ENCODE results near the gene ASCL2.
A peak's percentile ranks its signal among the peaks of the same experiment; 100 is the strongest.

The ASCL2 gene

GRCh38 chr11:2311353-2312133 is 41.2 kb upstream of the ASCL2 start:
- DNase-seq (ENCODE audit: low spot score in 2 of 2) (no peak), ATAC-seq (no peak)
- H3K9me3 Mint-ChIP-seq, result no peaks in the 10 kb centered on the region
- H3K4me3 Mint-ChIP-seq, result no peak overlapping the region
- H3K4me1 Mint-ChIP-seq, result peaks cover 22% of the 10 kb centered on the region
- H3K36me3 Mint-ChIP-seq, result no peaks in the 10 kb centered on the region
- peak overlapping the region; percentile 6 for H3K27ac Mint-ChIP-seq

- Mint-ChIP-seq H3K36me3 (no peaks in the 10 kb centered on the region), H3K4me3 (no peak overlapping the region), H3K9me3 (no peaks in the 10 kb centered on the region), H3K4me1 (peaks cover 28% of the 10 kb centered on the region), H3K27ac (peak overlapping the region; percentile 6)
- DNase-seq (ENCODE audit: low spot score in 2 of 2), result no peak
- ATAC-seq, result no peak
Observed at GRCh38 chr11:2310786-2311352, 40.5 kb upstream of the ASCL2 start.

GRCh38 chr11:2310073-2310785 is 39.8 kb upstream of the ASCL2 start:
- Mint-ChIP-seq H3K4me3 (no peak overlapping the region), H3K36me3 (no peaks in the 10 kb centered on the region), H3K4me1 (peaks cover 34% of the 10 kb centered on the region), H3K9me3 (no peaks in the 10 kb centered on the region), H3K27ac (peak overlapping the region; percentile 6)
- no peak for ATAC-seq
- DNase-seq (ENCODE audit: low spot score in 2 of 2), result no peak

- DNase-seq (ENCODE audit: low spot score in 2 of 2) (no peak), ATAC-seq (no peak)
- Mint-ChIP-seq H3K9me3 (no peaks in the 10 kb centered on the region), H3K4me1 (peaks cover 42% of the 10 kb centered on the region), H3K4me3 (no peak overlapping the region), H3K27ac (peak overlapping the region; percentile 6), H3K36me3 (no peaks in the 10 kb centered on the region)
Observed at GRCh38 chr11:2309251-2310072, 39.1 kb upstream of the ASCL2 start.

- DNase-seq (ENCODE audit: low spot score in 2 of 2) (no peak), ATAC-seq (no peak)
- Mint-ChIP-seq H3K27ac (no peak overlapping the region), H3K4me1 (peaks cover 49% of the 10 kb centered on the region), H3K36me3 (no peaks in the 10 kb centered on the region), H3K4me3 (no peak overlapping the region), H3K9me3 (no peaks in the 10 kb centered on the region)
Observed at GRCh38 chr11:2308713-2309112, 38.3 kb upstream of the ASCL2 start.

- ATAC-seq (no peak), DNase-seq (ENCODE audit: low spot score in 2 of 2) (no peak)
- H3K27ac Mint-ChIP-seq, result peak overlapping the region; percentile 98
- no peaks in the 10 kb centered on the region for H3K9me3 Mint-ChIP-seq
- H3K4me1 Mint-ChIP-seq, result peaks cover 52% of the 10 kb centered on the region
- H3K4me3 Mint-ChIP-seq, result peak overlapping the region; percentile 89
- no peaks in the 10 kb centered on the region for H3K36me3 Mint-ChIP-seq
Observed at GRCh38 chr11:2307501-2308331, 37.3 kb upstream of the ASCL2 start.

- Mint-ChIP-seq H3K4me3 (peak overlapping the region; percentile 89), H3K36me3 (no peaks in the 10 kb centered on the region), H3K9me3 (no peaks in the 10 kb centered on the region), H3K4me1 (peaks cover 60% of the 10 kb centered on the region), H3K27ac (peak overlapping the region; percentile 98)
- ATAC-seq (no peak), DNase-seq (ENCODE audit: low spot score in 2 of 2) (no peak)
Observed at GRCh38 chr11:2306877-2307500, 36.6 kb upstream of the ASCL2 start.

GRCh38 chr11:2306452-2306823 is 36.0 kb upstream of the ASCL2 start:
- no peaks in the 10 kb centered on the region for H3K36me3 Mint-ChIP-seq
- ATAC-seq, result no peak
- H3K27ac Mint-ChIP-seq, result peak overlapping the region; percentile 98
- peak overlapping the region; percentile 89 for H3K4me3 Mint-ChIP-seq
- DNase-seq (ENCODE audit: low spot score in 2 of 2), result no peak
- peaks cover 61% of the 10 kb centered on the region for H3K4me1 Mint-ChIP-seq
- H3K9me3 Mint-ChIP-seq, result no peaks in the 10 kb centered on the region

GRCh38 chr11:2305788-2306451 is 35.5 kb upstream of the ASCL2 start:
- peak overlapping the region; percentile 98 for H3K27ac Mint-ChIP-seq
- H3K36me3 Mint-ChIP-seq, result no peaks in the 10 kb centered on the region
- peak in 1 of 2 donors; percentile 63 for DNase-seq (ENCODE audit: low spot score in 2 of 2)
- peak; percentile 0 for ATAC-seq
- H3K9me3 Mint-ChIP-seq, result no peaks in the 10 kb centered on the region
- H3K4me1 Mint-ChIP-seq, result peaks cover 64% of the 10 kb centered on the region
- peak overlapping the region; percentile 89 for H3K4me3 Mint-ChIP-seq

- H3K27ac Mint-ChIP-seq, result peak overlapping the region; percentile 98
- ATAC-seq, result peak; percentile 59
- no peaks in the 10 kb centered on the region for H3K9me3 Mint-ChIP-seq
Observed at GRCh38 chr11:2305140-2305778, 34.9 kb upstream of the ASCL2 start.

GRCh38 chr11:2304506-2305139 is 34.2 kb upstream of the ASCL2 start:
- peaks cover 73% of the 10 kb centered on the region for H3K4me1 Mint-ChIP-seq
- peak overlapping the region; percentile 89 for H3K4me3 Mint-ChIP-seq

More at GRCh38 chr11:2305140-2305778, 34.9 kb upstream of the ASCL2 start:
- Mint-ChIP-seq H3K36me3 (no peaks in the 10 kb centered on the region), H3K4me1 (peaks cover 70% of the 10 kb centered on the region), H3K4me3 (peak overlapping the region; percentile 89)
- DNase-seq (ENCODE audit: low spot score in 2 of 2), result peak; percentile 89 to 95

GRCh38 chr11:2303627-2304505 is 33.5 kb upstream of the ASCL2 start:
- DNase-seq (ENCODE audit: low spot score in 2 of 2), result no peak
- H3K4me3 Mint-ChIP-seq, result peak overlapping the region; percentile 89

More at GRCh38 chr11:2304506-2305139, 34.2 kb upstream of the ASCL2 start:
- Mint-ChIP-seq H3K9me3 (no peaks in the 10 kb centered on the region), H3K36me3 (no peaks in the 10 kb centered on the region), H3K27ac (peak overlapping the region; percentile 98)
- DNase-seq (ENCODE audit: low spot score in 2 of 2) (no peak), ATAC-seq (no peak)

More at GRCh38 chr11:2303627-2304505, 33.5 kb upstream of the ASCL2 start:
- Mint-ChIP-seq H3K4me1 (peaks cover 78% of the 10 kb centered on the region), H3K9me3 (no peaks in the 10 kb centered on the region), H3K27ac (peak overlapping the region; percentile 98), H3K36me3 (no peaks in the 10 kb centered on the region)
- ATAC-seq, result no peak
